GM12878 (cell line): ENCODE measurements around the gene SYN1. TPM values are rescaled to one million over a fixed set of nuclear protein-coding genes. Genes with fewer than 3 reads are reported as not detected.

Experiments
- ATF7 ChIP-seq: fragments of 450-650 bp; IDR thresholded peaks from 2 replicates; pipeline ENCODE4 v1.6.1; 2016; ENCODE audit warnings: low read depth, mild to moderate bottlenecking
- BHLHE40 ChIP-seq, 2 experiments: fragments of 450-650 bp in 1 of 2; IDR thresholded peaks; 2 replicates each; pipeline ENCODE4 v1.6.1; 2011 to 2017; ENCODE audit warnings: low read depth in 2 of 2, borderline replicate concordance in 1 of 2, improper control_type of control experiment in 1 of 2, low read length in 1 of 2, mild to moderate bottlenecking in 1 of 2
- BRCA1 ChIP-seq: IDR thresholded peaks from 2 replicates; pipeline ENCODE4 v1.6.1; 2011; ENCODE audit warnings: low read depth, low read length, improper control_type of control experiment
- CREB1 ChIP-seq: IDR thresholded peaks from 2 replicates; pipeline ENCODE4 v1.6.1; 2012; ENCODE audit warnings: low read depth, mild to moderate bottlenecking, inconsistent platforms
- CTCF ChIP-seq, 3 experiments: IDR thresholded peaks in 2 of 3; conservative IDR thresholded peaks in 1 of 3; 2 replicates each; pipeline ENCODE4 v1.5.1; 2011; ENCODE audit warnings: low read depth in 3 of 3, low read length in 3 of 3, mild to moderate bottlenecking in 3 of 3, control low read depth in 2 of 3, moderate library complexity in 2 of 3, inconsistent platforms in 1 of 3, mixed read lengths in 1 of 3; ENCODE audit not compliant: control insufficient read depth in 2 of 3, insufficient read depth in 1 of 3; ENCODE audit errors: extremely low read depth in 1 of 3
- ELK1 ChIP-seq: IDR thresholded peaks from 2 replicates; pipeline ENCODE4 v1.6.1; 2012; ENCODE audit warnings: low read depth, low read length, improper control_type of control experiment
- EP300 ChIP-seq, 2 experiments: fragments of 150-350 bp in 1 of 2; IDR thresholded peaks; 2 replicates each; pipeline ENCODE4 v1.6.1; 2011 to 2012; ENCODE audit warnings: low read depth in 2 of 2, low read length in 2 of 2, borderline replicate concordance in 1 of 2, improper control_type of control experiment in 1 of 2, inconsistent platforms in 1 of 2; ENCODE audit not compliant: control insufficient read depth in 1 of 2
- HDAC2 ChIP-seq: fragments of 200-600 bp; sonication (generic); IDR thresholded peaks from 2 replicates; pipeline ENCODE4 v1.6.1; 2017
- IRF3 ChIP-seq: fragments of 450-650 bp; IDR thresholded peaks from 2 replicates; pipeline ENCODE4 v1.6.1; 2014; ENCODE audit warnings: mild to moderate bottlenecking
- KLF5 ChIP-seq: fragments of 450-650 bp; IDR thresholded peaks from 2 replicates; pipeline ENCODE4 v1.6.1; 2014; ENCODE audit warnings: mild to moderate bottlenecking; ENCODE audit not compliant: partially characterized antibody
- MYB ChIP-seq: fragments of 150-350 bp; IDR thresholded peaks from 2 replicates; pipeline ENCODE4 v1.6.1; 2014; ENCODE audit warnings: mild to moderate bottlenecking, low read depth, low read length, borderline replicate concordance
- NFYB ChIP-seq: IDR thresholded peaks from 2 replicates; pipeline ENCODE4 v1.6.1; 2011; ENCODE audit warnings: low read depth, mild to moderate bottlenecking, low read length, improper control_type of control experiment, moderate library complexity; ENCODE audit not compliant: insufficient read depth
- PAX8 ChIP-seq: fragments of 450-650 bp; IDR thresholded peaks from 2 replicates; pipeline ENCODE4 v1.6.1; 2017; ENCODE audit warnings: mild to moderate bottlenecking, moderate library complexity
- RCOR1 ChIP-seq: conservative IDR thresholded peaks from 2 replicates; pipeline ENCODE4 v1.6.1; 2012; ENCODE audit warnings: low read depth, low read length, improper control_type of control experiment
- RELA ChIP-seq: fragments of 450-650 bp; IDR thresholded peaks from 2 replicates; pipeline ENCODE4 v1.8.0; 2014; ENCODE audit warnings: borderline replicate concordance; ENCODE audit not compliant: partially characterized antibody
- RUNX3 ChIP-seq: IDR thresholded peaks from 2 replicates; pipeline ENCODE4 v1.6.1; 2012; ENCODE audit warnings: low read length, inconsistent platforms
- SIN3A ChIP-seq: IDR thresholded peaks from 2 replicates; pipeline ENCODE4 v1.6.1; 2012; ENCODE audit warnings: low read depth, low read length, improper control_type of control experiment
- SMARCA5 ChIP-seq: fragments of 450-650 bp; IDR thresholded peaks from 2 replicates; pipeline ENCODE4 v1.6.1; 2017; ENCODE audit warnings: mild to moderate bottlenecking
- SMC3 ChIP-seq: IDR thresholded peaks from 2 replicates; pipeline ENCODE4 v1.6.1; 2011; ENCODE audit warnings: low read length, improper control_type of control experiment, borderline replicate concordance
- SUPT20H ChIP-seq: IDR thresholded peaks from 2 replicates; pipeline ENCODE4 v1.6.1; 2011; ENCODE audit warnings: low read depth, mild to moderate bottlenecking, low read length, moderate library complexity, borderline replicate concordance; ENCODE audit not compliant: control insufficient read depth
- TARDBP ChIP-seq: IDR thresholded peaks from 2 replicates; pipeline ENCODE4 v1.6.1; 2016; ENCODE audit warnings: borderline replicate concordance
- TCF3 ChIP-seq: IDR thresholded peaks from 2 replicates; pipeline ENCODE4 v1.6.1; 2012; ENCODE audit warnings: low read depth, mild to moderate bottlenecking, low read length, borderline replicate concordance; ENCODE audit not compliant: insufficient read depth
- WRNIP1 ChIP-seq: IDR thresholded peaks from 2 replicates; pipeline ENCODE4 v1.6.1; 2011; ENCODE audit warnings: low read depth, low read length, improper control_type of control experiment, borderline replicate concordance
- YY1 ChIP-seq: IDR thresholded peaks from 2 replicates; pipeline ENCODE4 v1.6.1; 2011; ENCODE audit warnings: low read depth, mild to moderate bottlenecking, low read length
- ZNF384 ChIP-seq: IDR thresholded peaks from 2 replicates; pipeline ENCODE4 v1.6.1; 2012; ENCODE audit warnings: low read depth, mild to moderate bottlenecking, low read length, improper control_type of control experiment, borderline replicate concordance
- ZNF622 ChIP-seq: fragments of 450-650 bp; IDR thresholded peaks from 2 replicates; pipeline ENCODE4 v1.6.1; 2017; ENCODE audit warnings: mild to moderate bottlenecking, inconsistent platforms
- polyA plus RNA-seq, 11 experiments: library from polyadenylated mRNA; depleted of rRNA in 4 of 11; unstranded in 6 of 11; stranded (reverse) in 5 of 11; fragments of >200 nt; fragmentation: Nextera tagmentation in 4 of 11; fragmentation: Illumina TruSeq in 1 of 11; extraction: Ambion mirVana in 4 of 11; extraction: Trizol in 1 of 11; gene quantifications; 1 replicate in 1 of 11; 2 replicates in 10 of 11; pipeline versions ENCODE4 v1.2.1 to v1.2.3, GENCODE V29; 2011 to 2016; ENCODE audit warnings: inconsistent platforms in 2 of 11, missing spikeins in 2 of 11, low read depth in 1 of 11
- total RNA-seq, 4 experiments: library from RNA; depleted of rRNA in 3 of 4; stranded (reverse); fragments of >200 nt in 3 of 4; fragmentation: Illumina TruSeq in 1 of 4; extraction: Trizol in 1 of 4; gene quantifications; 2 replicates each; pipeline versions ENCODE4 v1.2.1 to v1.2.3, GENCODE V29; 2013 to 2021

SYN1 gene
- total and polyA plus RNA-seq, 10 of the 15 experiments (the other 5 are each of a cell fraction or from before 2014, with no cell fraction given) = 0.09 to 0.57 (median 0.16) TPM; not detected in 3

- TF ChIP-seq CREB1 = peak; percentile 82; the same call in 1 of the 2 replicates
- TF ChIP-seq RCOR1 = peak; percentile 70; the same call in 1 of the 2 replicates
- no peak for TF ChIP-seq HDAC2
- TF ChIP-seq CTCF (IDR thresholded peaks at IDR 0.05 in 2 of 3, conservative IDR thresholded peaks at IDR 0.05 in 1 of 3; ENCODE audit: control insufficient read depth in 2 of 3, extremely low read depth in 1 of 3, insufficient read depth in 1 of 3, low read depth in 3 of 3, low read length in 3 of 3) = peak in 2 of 3 experiments; percentile 26 to 34; a peak in 3 of 6 replicates
- no peak for TF ChIP-seq YY1
- TF ChIP-seq PAX8 = no peak
- TF ChIP-seq SMARCA5 = peak; percentile 56; the same call in 1 of the 2 replicates
- TF ChIP-seq SUPT20H = no peak
- TF ChIP-seq NFYB = no peak
- peak; percentile 45; the same call in 1 of the 2 replicates for TF ChIP-seq ATF7
- TF ChIP-seq WRNIP1 = no peak
- TF ChIP-seq EP300 (IDR thresholded peaks at IDR 0.05; ENCODE audit: borderline replicate concordance in 1 of 2, control insufficient read depth in 1 of 2, low read depth in 2 of 2, low read length in 2 of 2) = no peak
- no peak for TF ChIP-seq ZNF384
- TF ChIP-seq SIN3A = peak; percentile 71; the same call in 1 of the 2 replicates
- no peak for TF ChIP-seq MYB
- TF ChIP-seq BHLHE40 (IDR thresholded peaks at IDR 0.05; ENCODE audit: borderline replicate concordance in 1 of 2, low read depth in 2 of 2, low read length in 1 of 2) = peak; percentile 92 to 96
- TF ChIP-seq RELA = peak; percentile 65
- no peak for TF ChIP-seq IRF3
- peak; percentile 98 for TF ChIP-seq KLF5
- TF ChIP-seq ELK1 = no peak
- TF ChIP-seq TCF3 = no peak
- TF ChIP-seq TARDBP = no peak
- TF ChIP-seq BRCA1 = no peak
- no peak for TF ChIP-seq ZNF622
- TF ChIP-seq SMC3 = no peak
- peak; percentile 37 for TF ChIP-seq RUNX3
Measured at GRCh38 chrX:47619486-47620302, at the start of gene SYN1 (continued).
